Hepatocyte (in vitro differentiated cells): ENCODE data around the gene WDR37.

Experiments
- CTCF ChIP-seq: fragments of 200-600 bp; sonication (generic); IDR thresholded peaks from 2 replicates; pipeline ENCODE4 v1.5.1; 2016; ENCODE audit warnings: antibody characterized with exemption, mild to moderate bottlenecking; ENCODE audit not compliant: poor library complexity
- EZH2 ChIP-seq: fragments of 200-600 bp; sonication (generic); IDR thresholded peaks from 2 replicates; pipeline ENCODE4 v1.6.1; 2016; ENCODE audit warnings: antibody characterized with exemption, mild to moderate bottlenecking, borderline replicate concordance
- EZH2phosphoT487 ChIP-seq: fragments of 200-600 bp; sonication (generic); IDR thresholded peaks from one replicate; pipeline ENCODE4 v1.6.1; 2018; ENCODE audit warnings: antibody characterized with exemption, mild to moderate bottlenecking, low read depth, moderate library complexity; ENCODE audit not compliant: unreplicated experiment, severe bottlenecking

GRCh38 chr10:1047937-1048336 is 8.2 kb upstream of the WDR37 start:
- TF ChIP-seq CTCF (no peak), EZH2 (no peak), EZH2phosphoT487 (no peak)
